ENCODE measurements around the gene GIMAP7.

GRCh38 chr7:150568714-150569113 is 54.0 kb downstream of the GIMAP7 start:
- TF ChIP-seq CTCF (conservative IDR thresholded peaks at IDR 0.05; ENCODE audit: low read depth, low read length) = no peak
- TF ChIP-seq EZH2 (IDR thresholded peaks at IDR 0.05; ENCODE audit: low read length, unreplicated experiment) = no peak
